Measurements from ENCODE around the gene ITGB5. TPM values are rescaled to one million over a fixed set of nuclear protein-coding genes. Genes with fewer than 3 reads are reported as not detected.
A peak's percentile ranks its signal among the peaks of the same experiment; 100 is the strongest.

The ITGB5 gene, protein sequence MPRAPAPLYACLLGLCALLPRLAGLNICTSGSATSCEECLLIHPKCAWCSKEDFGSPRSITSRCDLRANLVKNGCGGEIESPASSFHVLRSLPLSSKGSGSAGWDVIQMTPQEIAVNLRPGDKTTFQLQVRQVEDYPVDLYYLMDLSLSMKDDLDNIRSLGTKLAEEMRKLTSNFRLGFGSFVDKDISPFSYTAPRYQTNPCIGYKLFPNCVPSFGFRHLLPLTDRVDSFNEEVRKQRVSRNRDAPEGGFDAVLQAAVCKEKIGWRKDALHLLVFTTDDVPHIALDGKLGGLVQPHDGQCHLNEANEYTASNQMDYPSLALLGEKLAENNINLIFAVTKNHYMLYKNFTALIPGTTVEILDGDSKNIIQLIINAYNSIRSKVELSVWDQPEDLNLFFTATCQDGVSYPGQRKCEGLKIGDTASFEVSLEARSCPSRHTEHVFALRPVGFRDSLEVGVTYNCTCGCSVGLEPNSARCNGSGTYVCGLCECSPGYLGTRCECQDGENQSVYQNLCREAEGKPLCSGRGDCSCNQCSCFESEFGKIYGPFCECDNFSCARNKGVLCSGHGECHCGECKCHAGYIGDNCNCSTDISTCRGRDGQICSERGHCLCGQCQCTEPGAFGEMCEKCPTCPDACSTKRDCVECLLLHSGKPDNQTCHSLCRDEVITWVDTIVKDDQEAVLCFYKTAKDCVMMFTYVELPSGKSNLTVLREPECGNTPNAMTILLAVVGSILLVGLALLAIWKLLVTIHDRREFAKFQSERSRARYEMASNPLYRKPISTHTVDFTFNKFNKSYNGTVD
- total RNA-seq: 97.0 and 109 TPM in 2 replicates
- 103 and 113 TPM in 2 replicates for polyA plus RNA-seq

DNA sequence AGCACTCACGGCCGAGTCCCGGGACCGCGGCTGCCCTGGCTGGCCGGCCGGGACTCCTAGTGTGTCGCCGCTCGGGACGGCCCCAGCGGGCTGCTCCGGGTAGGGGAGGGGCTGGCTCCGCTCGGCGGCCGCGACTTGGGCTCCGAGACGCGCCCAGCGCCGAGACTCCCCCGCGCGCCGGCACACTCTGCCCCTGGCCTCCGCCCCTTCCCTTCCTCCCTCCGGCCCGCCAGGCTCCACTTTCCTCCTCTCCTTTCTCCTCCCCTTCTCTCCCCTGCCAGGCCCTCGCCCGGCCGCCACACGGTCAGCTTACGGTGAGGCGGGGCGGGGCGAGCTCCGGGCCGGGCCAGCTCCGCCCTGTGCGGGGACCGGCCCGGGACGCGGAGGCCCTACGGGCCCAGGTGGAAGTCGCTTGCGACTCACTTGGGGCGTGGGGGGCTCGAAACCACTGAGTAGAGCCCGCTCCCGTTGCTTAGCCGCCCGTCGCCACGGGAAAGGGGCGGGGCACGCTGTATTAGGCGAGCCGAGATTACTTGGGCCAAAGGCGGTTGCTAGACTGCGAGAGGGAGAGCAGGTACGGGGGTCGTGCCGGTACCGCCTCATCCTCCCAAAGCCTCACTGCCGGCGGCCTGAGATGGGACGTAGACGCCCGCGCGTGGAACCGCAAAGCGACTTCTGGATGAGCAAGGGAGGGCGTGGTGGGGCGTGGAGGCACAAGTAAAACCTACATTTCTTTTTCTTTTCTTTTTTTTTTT is at the start of gene ITGB5:
ITGB5 (minus strand) TSS at position 189 of the 755 bp plus-strand sequence. CDS start 365 bp downstream, outside the sequence.
- TF ChIP-seq EZH2 (IDR thresholded peaks at IDR 0.05; ENCODE audit: borderline replicate concordance) (no peak), EZH2phosphoT487 (IDR thresholded peaks at IDR 0.05; ENCODE audit: low read depth, severe bottlenecking, unreplicated experiment) (no peak)
- TF ChIP-seq, protein P1, sequence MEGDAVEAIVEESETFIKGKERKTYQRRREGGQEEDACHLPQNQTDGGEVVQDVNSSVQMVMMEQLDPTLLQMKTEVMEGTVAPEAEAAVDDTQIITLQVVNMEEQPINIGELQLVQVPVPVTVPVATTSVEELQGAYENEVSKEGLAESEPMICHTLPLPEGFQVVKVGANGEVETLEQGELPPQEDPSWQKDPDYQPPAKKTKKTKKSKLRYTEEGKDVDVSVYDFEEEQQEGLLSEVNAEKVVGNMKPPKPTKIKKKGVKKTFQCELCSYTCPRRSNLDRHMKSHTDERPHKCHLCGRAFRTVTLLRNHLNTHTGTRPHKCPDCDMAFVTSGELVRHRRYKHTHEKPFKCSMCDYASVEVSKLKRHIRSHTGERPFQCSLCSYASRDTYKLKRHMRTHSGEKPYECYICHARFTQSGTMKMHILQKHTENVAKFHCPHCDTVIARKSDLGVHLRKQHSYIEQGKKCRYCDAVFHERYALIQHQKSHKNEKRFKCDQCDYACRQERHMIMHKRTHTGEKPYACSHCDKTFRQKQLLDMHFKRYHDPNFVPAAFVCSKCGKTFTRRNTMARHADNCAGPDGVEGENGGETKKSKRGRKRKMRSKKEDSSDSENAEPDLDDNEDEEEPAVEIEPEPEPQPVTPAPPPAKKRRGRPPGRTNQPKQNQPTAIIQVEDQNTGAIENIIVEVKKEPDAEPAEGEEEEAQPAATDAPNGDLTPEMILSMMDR (IDR thresholded peaks at IDR 0.05; ENCODE audit: poor library complexity): no peak
- Histone ChIP-seq H3K79me2 (peaks cover 30% of the 10 kb centered on the region), H3K4me2 (peak within 1 kb of the TSS; percentile 94), H2AFZ (peak within 1 kb of the TSS; percentile 94), H3K27me3 (no peaks in the 10 kb centered on the region), H3K27ac (peak within 1 kb of the TSS; percentile 98), H3K4me3 (peak within 1 kb of the TSS; percentile 89), H3K4me1 (ENCODE audit: insufficient read depth) (peaks cover 23% of the 10 kb centered on the region), H3K9me3 (ENCODE audit: low read depth) (no peaks in the 10 kb centered on the region), H4K20me1 (ENCODE audit: insufficient read depth, poor library complexity, severe bottlenecking) (no peaks in the 10 kb centered on the region), H3K9me2 (replicated peaks; ENCODE audit: insufficient read depth) (no peaks in the 10 kb centered on the region), H3K36me3 (replicated peaks; ENCODE audit: insufficient read depth, low read depth) (no peaks in the 10 kb centered on the region)
- DNase-seq (ENCODE audit: low spot score): peak; percentile 91
- WGBS (ENCODE audit: low lambda C conversion rate, missing lambda C conversion rate): 2% methylated on average over 51 of the region's 78 CpGs

DNA sequence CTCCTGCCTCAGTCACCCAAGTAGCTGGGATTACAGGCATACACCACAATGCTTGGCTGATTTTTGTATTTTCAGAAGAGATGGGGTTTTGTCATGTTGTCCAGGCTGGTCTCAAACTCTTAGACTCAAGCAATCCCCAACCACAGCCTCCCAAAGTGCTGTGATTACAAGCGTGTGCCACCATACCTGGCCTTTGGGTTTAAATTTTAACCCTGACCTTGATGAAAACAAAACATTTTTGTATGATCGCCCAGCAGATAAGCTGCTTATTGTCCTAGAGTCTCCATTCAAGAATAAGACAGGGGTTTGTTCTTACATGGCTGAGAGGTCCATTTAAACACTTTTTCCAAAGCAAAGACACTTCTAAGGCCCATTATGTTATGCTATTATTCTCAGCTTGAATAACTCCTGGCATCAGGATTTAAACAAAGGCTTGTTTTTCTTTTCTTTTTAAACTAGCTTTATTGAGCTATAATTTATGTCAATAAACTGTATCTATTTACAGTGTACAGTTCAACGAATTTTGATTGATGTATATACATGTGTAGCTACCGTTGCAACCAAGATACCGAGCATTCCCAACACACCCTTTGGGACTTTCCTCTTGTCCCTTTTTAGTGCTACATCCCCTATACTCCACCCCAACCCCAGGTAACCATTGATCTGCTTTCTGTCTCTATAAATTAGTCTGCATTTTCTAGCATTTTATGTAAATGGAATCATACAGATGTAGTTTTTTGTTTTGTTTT is 48.8 kb upstream of the ITGB5 start:
- H3K9me3 ChIP-seq (ENCODE audit: low read depth): no peaks in the 10 kb centered on the region
- no peak for DNase-seq (ENCODE audit: low spot score)
- H2AFZ ChIP-seq: no peak overlapping the region
- no peak overlapping the region for H3K4me3 ChIP-seq
- no peak overlapping the region for H3K4me2 ChIP-seq
- H3K79me2 ChIP-seq: no peaks in the 10 kb centered on the region
- H3K27ac ChIP-seq: peak overlapping the region; percentile 82
- no peaks in the 10 kb centered on the region for H3K27me3 ChIP-seq
- no peaks in the 10 kb centered on the region for H4K20me1 ChIP-seq (ENCODE audit: insufficient read depth, poor library complexity, severe bottlenecking)
- 68% methylated on average over 5 of the region's 5 CpGs for WGBS (ENCODE audit: low lambda C conversion rate, missing lambda C conversion rate)
- H3K9me2 ChIP-seq (replicated peaks; ENCODE audit: insufficient read depth): no peaks in the 10 kb centered on the region
- no peaks in the 10 kb centered on the region for H3K4me1 ChIP-seq (ENCODE audit: insufficient read depth)
- H3K36me3 ChIP-seq (replicated peaks; ENCODE audit: insufficient read depth, low read depth): no peaks in the 10 kb centered on the region
- no peak for TF ChIP-seq EZH2 (IDR thresholded peaks at IDR 0.05; ENCODE audit: borderline replicate concordance)

DNA sequence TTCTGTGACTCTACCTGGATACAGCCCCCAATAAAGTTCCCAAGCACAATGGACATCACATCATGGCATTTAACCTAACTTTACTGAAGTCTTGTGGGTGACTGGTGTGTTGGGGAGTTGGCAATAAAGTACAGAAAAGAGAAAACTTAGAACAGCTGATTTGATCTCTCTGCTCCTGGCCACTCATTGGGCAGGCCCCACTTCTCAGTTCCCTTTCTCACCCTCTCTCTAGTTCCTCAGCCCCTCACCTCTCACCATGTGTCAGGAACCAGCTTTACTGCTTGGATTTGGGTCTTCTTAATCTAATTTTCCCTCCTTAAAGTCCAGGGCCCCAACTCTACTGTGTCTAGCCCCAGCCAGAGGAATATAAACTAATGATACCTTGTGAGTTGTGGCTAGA is 48.1 kb upstream of the ITGB5 start:
- no peaks in the 10 kb centered on the region for H3K9me2 ChIP-seq (replicated peaks; ENCODE audit: insufficient read depth)
- DNase-seq (ENCODE audit: low spot score): no peak
- H3K4me2 ChIP-seq: no peak overlapping the region
- no peaks in the 10 kb centered on the region for H3K36me3 ChIP-seq (replicated peaks; ENCODE audit: insufficient read depth, low read depth)
- H3K79me2 ChIP-seq: peaks cover 2% of the 10 kb centered on the region
- H3K4me3 ChIP-seq: no peak overlapping the region
- no peaks in the 10 kb centered on the region for H3K4me1 ChIP-seq (ENCODE audit: insufficient read depth)
- H3K27me3 ChIP-seq: no peaks in the 10 kb centered on the region
- peak overlapping the region; percentile 82 for H3K27ac ChIP-seq
- no peaks in the 10 kb centered on the region for H3K9me3 ChIP-seq (ENCODE audit: low read depth)
- TF ChIP-seq EZH2 (IDR thresholded peaks at IDR 0.05; ENCODE audit: borderline replicate concordance): no peak
- no peak for TF ChIP-seq EZH2phosphoT487 (IDR thresholded peaks at IDR 0.05; ENCODE audit: low read depth, severe bottlenecking, unreplicated experiment)
- TF ChIP-seq, protein P1 (IDR thresholded peaks at IDR 0.05; ENCODE audit: poor library complexity): no peak
- no peak overlapping the region for H2AFZ ChIP-seq
- no peaks in the 10 kb centered on the region for H4K20me1 ChIP-seq (ENCODE audit: insufficient read depth, poor library complexity, severe bottlenecking)

All from hepatocyte (in vitro differentiated cells).